ENCODE measurements around the gene LBX2. TPM values are rescaled to one million over a fixed set of nuclear protein-coding genes. Genes with fewer than 3 reads are reported as not detected.

The LBX2 gene
- total RNA-seq, 1 experiment from 2014 or later, result not detected

DNA sequence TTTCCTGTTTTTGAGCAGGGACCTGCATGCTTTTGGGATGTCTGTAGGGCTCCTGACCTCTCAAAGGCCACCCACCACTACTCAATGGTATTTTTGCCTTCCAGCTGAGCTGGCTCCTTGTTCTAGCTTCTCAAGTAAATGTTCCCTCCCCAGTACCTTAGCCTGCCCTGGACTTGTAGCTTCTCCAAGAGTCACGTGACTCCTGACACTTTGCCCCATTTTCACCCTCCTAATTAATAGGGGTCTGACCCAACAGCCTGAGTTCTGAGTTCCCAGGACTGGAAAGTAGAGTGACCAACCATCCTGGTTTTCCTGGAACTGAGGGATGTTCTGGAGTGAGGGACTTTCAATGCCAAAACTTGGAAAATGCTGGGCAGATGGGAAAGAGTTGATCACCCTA is 4.0 kb downstream of the LBX2 start:
- CTCF ChIA-PET, result no interaction called here
- intact Hi-C loops (cut with micrococcal nuclease), result no loop called here

GRCh38 chr2:74493546-74493945 is 5.9 kb downstream of the LBX2 start:
- no peak overlapping the region for H3K4me3 Mint-ChIP-seq (ENCODE audit: unreplicated experiment)
- ChIA-PET CTCF (interaction anchor here (0.6 to 1.8 kb wide), 3 partner anchors 10 to 95 kb away, joined by 3 to 9 read pairs (median 6); partner anchors contain the start of genes CCDC142 and TTC31), POLR2A (interaction anchor here (1.0 to 1.5 kb wide), 2 partner anchors 10 to 14 kb away, joined by 3 to 6 read pairs; partner anchors contain the start of genes CCDC142, PCGF1 and TTC31)
- no peak for DNase-seq (ENCODE audit: unreplicated experiment)
- peaks cover 5% of the 10 kb centered on the region for H3K4me1 Mint-ChIP-seq (ENCODE audit: insufficient read depth, unreplicated experiment)
- H3K9me3 Mint-ChIP-seq (ENCODE audit: unreplicated experiment), result no peaks in the 10 kb centered on the region
- H3K36me3 Mint-ChIP-seq (ENCODE audit: insufficient read depth, unreplicated experiment), result peaks cover 11% of the 10 kb centered on the region
- TF ChIP-seq CTCF (IDR thresholded peaks at IDR 0.05; ENCODE audit: unreplicated experiment), result no peak
- H3K27ac Mint-ChIP-seq (ENCODE audit: low read depth, unreplicated experiment), result no peak overlapping the region
- H3K27me3 Mint-ChIP-seq (ENCODE audit: insufficient read depth, unreplicated experiment), result peaks cover 7% of the 10 kb centered on the region
- no TSS peak for BruUV-seq (replicated peaks)
- intact Hi-C loops (cut with micrococcal nuclease), result no loop called here

More for the DNA sequence above, 4.0 kb downstream of the LBX2 start:
- peaks cover 11% of the 10 kb centered on the region for H3K4me1 Mint-ChIP-seq (ENCODE audit: insufficient read depth, unreplicated experiment)
- peaks cover 16% of the 10 kb centered on the region for H3K27me3 Mint-ChIP-seq (ENCODE audit: insufficient read depth, unreplicated experiment)
- DNase-seq (ENCODE audit: unreplicated experiment), result no peak
- TF ChIP-seq CTCF (IDR thresholded peaks at IDR 0.05; ENCODE audit: unreplicated experiment), result no peak
- no peak overlapping the region for H3K4me3 Mint-ChIP-seq (ENCODE audit: unreplicated experiment)
- no TSS peak for BruUV-seq (replicated peaks)
- H3K9me3 Mint-ChIP-seq (ENCODE audit: unreplicated experiment), result no peaks in the 10 kb centered on the region
- no peak overlapping the region for H3K27ac Mint-ChIP-seq (ENCODE audit: low read depth, unreplicated experiment)
- H3K36me3 Mint-ChIP-seq (ENCODE audit: insufficient read depth, unreplicated experiment), result peaks cover 13% of the 10 kb centered on the region
- POLR2A ChIA-PET, result interaction anchor here (1.4 kb wide), 1 partner anchor 11 kb away, joined by 3 read pairs; the partner anchor contains the start of gene PCGF1

DNA sequence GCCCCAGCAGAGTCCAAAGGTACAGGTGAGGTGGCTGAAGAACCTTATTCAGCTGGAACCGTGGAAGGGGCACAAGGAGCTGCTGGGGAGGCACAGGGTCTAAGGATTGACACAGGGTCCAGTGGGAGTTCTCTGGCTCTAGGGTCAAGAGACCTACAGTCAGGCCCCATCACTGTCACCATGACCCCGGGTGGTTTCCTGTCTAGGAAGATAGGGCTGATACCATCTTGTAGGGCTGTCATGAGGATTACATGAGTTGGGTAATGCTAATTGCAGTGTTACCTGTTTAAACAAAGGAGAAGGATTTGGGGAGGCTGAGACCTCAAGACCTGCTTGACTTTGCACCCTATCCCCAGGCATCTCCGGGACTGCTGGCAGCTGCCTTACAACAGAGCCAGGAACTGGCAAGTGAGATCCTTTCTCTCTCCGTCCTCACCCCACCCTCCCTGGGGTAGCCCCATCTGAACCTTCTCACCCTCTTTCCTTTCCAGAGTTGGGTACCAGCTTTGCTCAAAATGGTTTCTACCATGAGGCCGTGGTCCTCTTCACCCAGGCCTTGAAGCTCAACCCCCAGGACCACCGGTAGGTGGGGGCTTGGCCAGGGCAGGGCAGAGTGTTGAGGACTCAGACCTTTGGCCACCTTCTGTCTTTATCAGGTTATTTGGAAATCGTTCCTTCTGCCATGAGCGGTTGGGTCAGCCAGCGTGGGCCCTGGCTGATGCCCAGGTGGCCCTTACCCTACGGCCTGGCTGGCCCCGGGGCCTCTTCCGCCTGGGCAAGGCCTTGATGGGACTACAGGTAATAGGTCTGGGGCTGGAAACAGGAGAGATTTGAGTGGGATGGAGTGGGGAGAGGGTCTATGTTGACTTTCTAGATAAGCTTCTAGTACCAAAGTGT is 7.5 kb downstream of the LBX2 start:
- H3K36me3 Mint-ChIP-seq (ENCODE audit: insufficient read depth, unreplicated experiment), result peaks cover 11% of the 10 kb centered on the region
- intact Hi-C loops (cut with micrococcal nuclease), result no loop called here
- BruUV-seq (replicated peaks), result no TSS peak
- no peak overlapping the region for H3K27ac Mint-ChIP-seq (ENCODE audit: low read depth, unreplicated experiment)
- no peaks in the 10 kb centered on the region for H3K27me3 Mint-ChIP-seq (ENCODE audit: insufficient read depth, unreplicated experiment)
- ChIA-PET POLR2A (interaction anchor here (1.0 to 1.5 kb wide), 4 partner anchors 9 to 15 kb away, joined by 3 to 6 read pairs (median 4); partner anchors contain the start of genes CCDC142, PCGF1 and TTC31), CTCF (interaction anchor here (0.5 to 1.3 kb wide), 3 partner anchors 26 to 98 kb away, joined by 3 to 4 read pairs (median 3); no protein-coding TSS in a partner anchor)
- no peaks in the 10 kb centered on the region for H3K4me1 Mint-ChIP-seq (ENCODE audit: insufficient read depth, unreplicated experiment)
- no peaks in the 10 kb centered on the region for H3K9me3 Mint-ChIP-seq (ENCODE audit: unreplicated experiment)
- TF ChIP-seq CTCF (IDR thresholded peaks at IDR 0.05; ENCODE audit: unreplicated experiment), result no peak
- no peak for DNase-seq (ENCODE audit: unreplicated experiment)
- no peak overlapping the region for H3K4me3 Mint-ChIP-seq (ENCODE audit: unreplicated experiment)

DNA sequence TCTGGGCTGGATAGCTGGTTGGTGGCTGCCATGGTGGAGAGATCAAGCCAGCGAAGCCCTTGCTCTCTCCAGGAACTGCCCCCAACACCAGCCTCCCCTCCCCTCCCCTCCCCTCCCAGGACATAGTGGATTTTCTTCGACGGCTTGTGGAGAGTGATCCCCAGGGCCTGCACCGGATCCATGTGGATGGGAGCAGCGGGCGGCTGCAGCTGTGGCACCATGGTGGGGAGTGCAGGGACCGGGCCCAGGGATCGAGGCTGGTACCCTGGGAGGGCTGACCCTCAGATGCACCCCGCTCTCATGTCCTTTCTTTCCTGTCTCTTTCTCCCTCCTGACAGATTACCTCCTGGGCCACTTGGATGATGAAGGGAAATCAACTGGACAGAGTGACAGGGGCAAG is 9.5 kb downstream of the LBX2 start:
- Mint-ChIP-seq H3K36me3 (ENCODE audit: insufficient read depth, unreplicated experiment) (peaks cover 18% of the 10 kb centered on the region), H3K4me1 (ENCODE audit: insufficient read depth, unreplicated experiment) (peaks cover 5% of the 10 kb centered on the region), H3K9me3 (ENCODE audit: unreplicated experiment) (no peaks in the 10 kb centered on the region), H3K27me3 (ENCODE audit: insufficient read depth, unreplicated experiment) (no peaks in the 10 kb centered on the region), H3K4me3 (ENCODE audit: unreplicated experiment) (no peak overlapping the region), H3K27ac (ENCODE audit: low read depth, unreplicated experiment) (no peak overlapping the region)
- ChIA-PET CTCF (interaction anchor here (1.0 to 1.2 kb wide), 3 partner anchors 16 to 98 kb away, joined by 3 to 4 read pairs (median 4); no protein-coding TSS in a partner anchor), POLR2A (interaction anchor here (1.1 to 1.2 kb wide), 2 partner anchors 11 to 97 kb away, joined by 3 read pairs; no protein-coding TSS in a partner anchor)
- DNase-seq (ENCODE audit: unreplicated experiment), result no peak
- intact Hi-C loops (cut with micrococcal nuclease), result no loop called here
- no TSS peak for BruUV-seq (replicated peaks)
- TF ChIP-seq CTCF (IDR thresholded peaks at IDR 0.05; ENCODE audit: unreplicated experiment), result no peak
